Rectal smooth muscle tissue (tissue), 1 donor: ENCODE data around the gene ZCCHC10.
"Not testable (repeated sequence)": the region's sequence is repeated elsewhere in the genome, so short reads cannot be mapped to it uniquely, and the experiment has no call there.

Experiments
- H3K27ac ChIP-seq: one replicate; pipeline ENCODE4 v1.7.0; 2013; ENCODE audit warnings: low read depth, low read length, inconsistent platforms
- H3K27me3 ChIP-seq: one replicate; pipeline ENCODE4 v1.7.0; 2013; ENCODE audit warnings: low read length; ENCODE audit not compliant: control insufficient read depth, insufficient read depth
- H3K36me3 ChIP-seq: one replicate; pipeline ENCODE4 v1.7.0; 2013; ENCODE audit warnings: low read length; ENCODE audit not compliant: control insufficient read depth, insufficient read depth
- H3K4me1 ChIP-seq: one replicate; pipeline ENCODE4 v1.7.0; 2013; ENCODE audit warnings: low read length; ENCODE audit not compliant: control insufficient read depth, insufficient read depth
- H3K4me3 ChIP-seq: one replicate; pipeline ENCODE4 v1.7.0; 2013; ENCODE audit warnings: low read length
- H3K9ac ChIP-seq: one replicate; pipeline ENCODE4 v1.7.0; 2013; ENCODE audit warnings: low read length

The ZCCHC10 gene

DNA sequence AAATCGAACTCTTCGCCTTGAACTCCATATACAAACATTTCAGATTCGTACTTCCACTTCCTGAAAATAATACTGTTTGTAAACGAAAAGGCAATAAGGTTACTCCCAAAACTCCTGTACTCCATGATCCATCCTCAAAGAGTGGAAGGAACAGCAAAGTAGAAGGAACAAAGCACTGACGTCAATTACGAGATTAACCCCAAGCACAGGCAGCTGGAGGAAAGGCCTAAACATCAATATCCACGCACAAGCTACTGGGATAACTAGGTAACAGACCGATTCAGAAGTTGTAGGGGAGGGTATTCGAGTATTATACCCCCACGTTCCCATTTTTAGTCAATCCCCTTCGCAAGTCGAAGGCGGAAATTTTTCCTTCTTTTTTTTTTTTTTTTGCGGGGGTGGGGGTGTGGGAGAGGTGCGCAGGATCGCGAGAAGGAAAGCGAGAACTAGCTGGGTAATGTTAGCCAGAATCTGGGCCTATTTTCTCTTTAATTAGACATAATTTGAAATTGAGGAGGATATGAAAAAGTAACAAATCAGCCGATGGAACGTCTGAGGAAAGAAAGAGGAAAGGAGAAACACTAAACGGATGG, 63.8 kb downstream of the ZCCHC10 start:
- peak overlapping the region; percentile 87 for H3K4me3 ChIP-seq
- no peaks in the 10 kb centered on the region for H3K4me1 ChIP-seq
- no peaks in the 10 kb centered on the region for H3K36me3 ChIP-seq
- H3K27me3 ChIP-seq, result no peaks in the 10 kb centered on the region
- peak overlapping the region; percentile 99 for H3K27ac ChIP-seq
- H3K9ac ChIP-seq, result peak overlapping the region; percentile 82

DNA sequence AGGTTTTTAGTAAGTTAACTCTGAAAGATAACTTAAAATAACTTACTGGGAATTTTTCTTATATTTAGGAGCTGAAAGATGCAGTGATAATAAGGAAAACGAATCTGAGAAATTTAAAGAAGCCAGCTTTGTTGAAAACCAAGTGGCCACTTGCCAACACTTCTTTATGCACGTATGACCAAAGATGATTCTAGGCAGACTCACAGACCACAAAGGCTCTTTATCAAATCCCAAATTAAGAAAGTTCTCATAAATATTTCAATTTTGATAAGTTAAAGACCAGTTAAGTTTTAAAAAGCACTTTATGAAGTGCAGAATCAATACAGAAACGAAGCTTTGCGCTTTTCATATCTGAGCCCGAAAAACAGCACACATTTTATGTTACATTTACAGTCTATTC, 64.5 kb downstream of the ZCCHC10 start:
- Histone ChIP-seq H3K4me1 (no peaks in the 10 kb centered on the region), H3K36me3 (no peaks in the 10 kb centered on the region), H3K27me3 (no peaks in the 10 kb centered on the region), H3K9ac (peak overlapping the region; percentile 82), H3K4me3 (peak overlapping the region; percentile 87), H3K27ac (peak overlapping the region; percentile 99)

DNA sequence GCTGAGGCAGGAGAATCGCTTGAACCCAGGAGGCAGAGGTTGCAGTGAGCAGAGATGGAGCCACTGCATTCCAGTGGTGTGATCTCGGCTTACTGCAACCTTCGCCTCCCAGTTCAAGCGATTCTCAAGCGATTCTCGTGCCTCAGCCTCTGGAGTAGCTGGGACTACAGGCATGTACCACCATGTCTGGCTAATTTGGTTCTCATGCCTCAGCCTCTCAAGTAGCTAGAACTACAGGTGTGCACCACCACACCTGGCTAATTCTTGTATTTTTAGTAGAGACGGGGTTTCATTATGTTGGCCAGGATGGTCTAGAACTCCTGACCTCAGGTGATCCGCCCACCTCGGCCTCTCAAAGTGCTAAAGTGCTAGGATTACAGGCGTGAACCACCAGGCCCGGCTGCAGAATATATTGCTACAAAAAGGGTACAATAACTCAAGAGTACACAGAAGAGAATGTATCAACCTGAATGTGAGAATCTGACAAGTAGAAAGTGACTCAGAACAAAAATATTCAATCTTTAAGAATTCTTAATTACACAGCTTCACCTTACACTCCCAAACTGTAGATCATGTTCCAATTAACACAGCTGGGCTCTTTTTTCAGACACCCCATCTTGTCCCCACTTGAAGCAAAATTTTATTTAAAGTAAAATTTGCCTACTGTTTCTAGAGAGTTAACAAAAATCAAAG, 65.1 kb downstream of the ZCCHC10 start:
- H3K27ac ChIP-seq, H3K27me3 ChIP-seq, H3K9ac ChIP-seq, H3K4me1 ChIP-seq, H3K36me3 ChIP-seq: not testable (repeated sequence)
- peak overlapping the region; percentile 10 for H3K4me3 ChIP-seq

DNA sequence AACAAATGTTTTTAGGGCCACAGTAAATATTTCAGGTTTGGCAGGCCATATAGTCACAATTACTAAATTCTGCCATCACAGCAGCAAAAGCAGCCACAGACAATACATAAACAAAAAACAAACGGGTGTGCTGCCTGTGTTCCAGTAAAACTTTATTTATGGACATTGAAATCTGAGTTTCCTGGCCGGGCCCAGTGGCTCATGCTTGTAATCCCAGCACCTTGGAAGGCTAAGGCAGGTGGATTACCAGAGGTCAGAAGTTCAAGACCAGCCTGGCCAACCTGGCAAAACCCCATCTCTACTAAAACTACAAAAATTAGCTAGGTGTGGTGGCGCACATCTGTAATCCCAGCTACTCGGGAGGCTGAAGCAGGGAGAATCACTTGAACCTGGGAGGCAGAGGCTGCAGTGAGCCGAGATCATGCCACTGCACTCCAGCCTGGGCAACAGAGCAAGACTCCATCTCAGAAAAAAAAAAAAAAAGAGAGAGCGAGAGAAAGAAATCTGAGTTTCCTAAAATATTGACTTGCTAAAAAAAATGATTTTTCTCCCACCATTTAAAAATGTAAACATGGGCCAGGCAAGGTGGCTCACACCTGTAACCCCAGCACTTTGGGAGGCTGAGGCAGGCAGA, 70.1 kb downstream of the ZCCHC10 start:
- H3K27ac ChIP-seq, result not testable (repeated sequence)

DNA sequence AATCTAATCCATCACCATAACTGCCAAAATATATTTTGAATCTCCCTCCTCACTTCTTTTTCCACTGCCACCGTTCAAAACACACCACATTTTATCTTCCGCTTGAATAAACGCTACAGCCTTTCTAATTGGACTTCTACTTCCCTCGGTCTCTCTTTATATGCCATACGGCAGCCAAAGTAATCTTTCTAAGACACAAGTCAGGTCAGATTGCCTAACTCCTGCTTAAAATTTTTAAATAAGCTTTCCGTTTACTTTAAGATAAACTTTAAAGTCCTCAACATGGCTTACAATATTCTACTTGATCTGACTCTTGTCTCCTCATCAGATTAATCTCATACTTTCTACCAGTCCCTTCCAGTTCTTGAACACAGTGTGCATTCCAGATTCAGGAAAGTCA, 72.6 kb downstream of the ZCCHC10 start:
- Histone ChIP-seq H3K27ac (no peak overlapping the region), H3K4me1 (no peaks in the 10 kb centered on the region), H3K9ac (no peak overlapping the region), H3K27me3 (no peaks in the 10 kb centered on the region), H3K4me3 (no peak overlapping the region), H3K36me3 (peaks cover 6% of the 10 kb centered on the region)

More for the DNA sequence above, 70.1 kb downstream of the ZCCHC10 start:
- not testable (repeated sequence) for H3K4me1 ChIP-seq, H3K36me3 ChIP-seq, H3K4me3 ChIP-seq, H3K9ac ChIP-seq, H3K27me3 ChIP-seq

- H3K4me3 ChIP-seq, result no peak overlapping the region
- no peak overlapping the region for H3K27ac ChIP-seq
- peaks cover 6% of the 10 kb centered on the region for H3K36me3 ChIP-seq
- H3K27me3 ChIP-seq, result no peaks in the 10 kb centered on the region
- no peaks in the 10 kb centered on the region for H3K4me1 ChIP-seq
- no peak overlapping the region for H3K9ac ChIP-seq
These were observed 73.5 kb downstream of the ZCCHC10 start for GRCh38 chr5:132952829-132953228.

DNA sequence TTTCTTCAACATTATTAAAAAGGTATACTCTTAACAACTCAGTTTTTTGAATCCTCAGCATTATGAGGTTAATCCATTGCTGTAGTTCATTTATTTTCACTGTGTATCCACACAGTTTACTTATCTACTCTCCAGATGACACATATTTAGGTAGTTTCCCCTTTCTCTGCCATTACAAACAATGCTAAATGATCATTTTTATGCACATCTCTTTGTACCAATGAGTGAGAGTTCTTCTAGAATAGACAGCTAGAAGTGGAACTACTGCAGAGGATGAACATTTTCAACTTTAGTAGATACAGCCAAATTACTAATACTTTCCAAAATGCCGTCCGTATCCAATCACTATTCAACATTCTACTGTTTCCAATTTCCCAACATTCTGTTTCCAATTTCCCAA, 74.5 kb downstream of the ZCCHC10 start:
- H3K36me3 ChIP-seq, result peaks cover 6% of the 10 kb centered on the region
- H3K4me1 ChIP-seq, result no peaks in the 10 kb centered on the region
- H3K27ac ChIP-seq, result no peak overlapping the region

GRCh38 chr5:132949136-132949535, 77.2 kb downstream of the ZCCHC10 start:
- Histone ChIP-seq H3K4me3 (no peak overlapping the region), H3K36me3 (peaks cover under 1% of the 10 kb centered on the region), H3K27me3 (no peaks in the 10 kb centered on the region), H3K9ac (no peak overlapping the region), H3K4me1 (no peaks in the 10 kb centered on the region), H3K27ac (no peak overlapping the region)

More for the DNA sequence above, 74.5 kb downstream of the ZCCHC10 start:
- no peak overlapping the region for H3K9ac ChIP-seq
- no peaks in the 10 kb centered on the region for H3K27me3 ChIP-seq
- H3K4me3 ChIP-seq, result no peak overlapping the region

- Histone ChIP-seq H3K27me3 (no peaks in the 10 kb centered on the region), H3K4me3 (no peak overlapping the region), H3K36me3 (no peaks in the 10 kb centered on the region), H3K9ac (no peak overlapping the region), H3K4me1 (no peaks in the 10 kb centered on the region), H3K27ac (no peak overlapping the region)
These were observed 78.7 kb downstream of the ZCCHC10 start for GRCh38 chr5:132947671-132948070.
